ENCODE data around the gene KCTD16. TPM values are rescaled to one million over a fixed set of nuclear protein-coding genes. Genes with fewer than 3 reads are reported as not detected.

The KCTD16 gene
- total and polyA plus RNA-seq, 2 donors (not counting 1 experiment from before 2014, with no cell fraction given), result not detected

- intact Hi-C loops (cut with micrococcal nuclease), result no loop called here
- no peak overlapping the region for H3K27ac ChIP-seq (ENCODE audit: low read length in 2 of 2)
- H3K36me3 ChIP-seq (replicated peaks in 1 of 2; ENCODE audit: control extremely low read depth in 1 of 2, control insufficient read depth in 1 of 2, extremely low read depth in 1 of 2, insufficient read depth in 2 of 2, low read length in 1 of 2), result no peaks in the 10 kb centered on the region
- Mint-ChIP-seq H3K27me3 (no peaks in the 10 kb centered on the region), H3K27ac (no peak overlapping the region), H3K4me3 (no peak overlapping the region), H3K4me1 (no peaks in the 10 kb centered on the region), H3K9me3 (ENCODE audit: insufficient read depth) (no peaks in the 10 kb centered on the region)
- TF ChIP-seq EZH2 (IDR thresholded peaks at IDR 0.05; ENCODE audit: borderline replicate concordance, insufficient read depth, low read depth, low read length, poor library complexity, severe bottlenecking) (no peak), CTCF (IDR thresholded peaks at IDR 0.05) (no peak)
- no peaks in the 10 kb centered on the region for H3K27me3 ChIP-seq (replicated peaks in 1 of 4; ENCODE audit: control extremely low read depth in 1 of 4, control insufficient read depth in 3 of 4, insufficient read depth in 4 of 4, low read length in 3 of 4)
- no peak overlapping the region for H2AFZ ChIP-seq (ENCODE audit: insufficient read depth, low read depth, low read length, poor library complexity, severe bottlenecking)
- H3K9ac ChIP-seq (ENCODE audit: low read length), result no peak overlapping the region
- POLR2A ChIA-PET, result no interaction called here
- no peak overlapping the region for H3K4me2 ChIP-seq (replicated peaks; ENCODE audit: low read depth, low read length, poor library complexity, severe bottlenecking)
- H3K4me3 ChIP-seq (ENCODE audit: control extremely low read depth in 1 of 5, extremely low read depth in 1 of 5, insufficient read depth in 1 of 5, low read depth in 2 of 5, low read length in 4 of 5), result no peak overlapping the region
- ATAC-seq (ENCODE audit: low read depth) (no peak), DNase-seq (no peak)
- no CpG with 5 or more reads among the region's 2 CpGs for WGBS (ENCODE audit: insufficient coverage)
- no peaks in the 10 kb centered on the region for H3K79me2 ChIP-seq (ENCODE audit: control insufficient read depth, insufficient read depth, low read length)
- H3K9me3 ChIP-seq (ENCODE audit: control extremely low read depth in 1 of 3, control insufficient read depth in 2 of 3, insufficient read depth in 1 of 3, low read length in 2 of 3), result no peaks in the 10 kb centered on the region
- H4K20me1 ChIP-seq (ENCODE audit: control insufficient read depth, insufficient read depth, low read length, poor library complexity, severe bottlenecking), result no peaks in the 10 kb centered on the region
- H3K4me1 ChIP-seq (ENCODE audit: control insufficient read depth in 2 of 2, insufficient read depth in 2 of 2, low read length in 2 of 2), result no peaks in the 10 kb centered on the region
- CTCF ChIA-PET, result interaction anchor here (0.7 kb wide), 1 partner anchor 456 kb away, joined by 3 read pairs; no protein-coding TSS in a partner anchor
Observed at GRCh38 chr5:144284036-144284435, 113.4 kb downstream of the KCTD16 start.

- Mint-ChIP-seq H3K27me3 (no peaks in the 10 kb centered on the region), H3K4me1 (no peaks in the 10 kb centered on the region), H3K4me3 (no peak overlapping the region), H3K9me3 (ENCODE audit: insufficient read depth) (no peaks in the 10 kb centered on the region), H3K27ac (no peak overlapping the region)
- Histone ChIP-seq H4K20me1 (ENCODE audit: control insufficient read depth, insufficient read depth, low read length, poor library complexity, severe bottlenecking) (no peaks in the 10 kb centered on the region), H3K4me2 (replicated peaks; ENCODE audit: low read depth, low read length, poor library complexity, severe bottlenecking) (no peak overlapping the region), H3K9ac (ENCODE audit: low read length) (no peak overlapping the region), H3K36me3 (replicated peaks in 1 of 2; ENCODE audit: control extremely low read depth in 1 of 2, control insufficient read depth in 1 of 2, extremely low read depth in 1 of 2, insufficient read depth in 2 of 2, low read length in 1 of 2) (no peaks in the 10 kb centered on the region), H3K4me3 (ENCODE audit: control extremely low read depth in 1 of 5, extremely low read depth in 1 of 5, insufficient read depth in 1 of 5, low read depth in 2 of 5, low read length in 4 of 5) (no peak overlapping the region), H3K27ac (ENCODE audit: low read length in 2 of 2) (no peak overlapping the region), H3K4me1 (ENCODE audit: control insufficient read depth in 2 of 2, insufficient read depth in 2 of 2, low read length in 2 of 2) (no peaks in the 10 kb centered on the region), H3K9me3 (ENCODE audit: control extremely low read depth in 1 of 3, control insufficient read depth in 2 of 3, insufficient read depth in 1 of 3, low read length in 2 of 3) (no peaks in the 10 kb centered on the region), H3K79me2 (ENCODE audit: control insufficient read depth, insufficient read depth, low read length) (no peaks in the 10 kb centered on the region), H3K27me3 (replicated peaks in 1 of 4; ENCODE audit: control extremely low read depth in 1 of 4, control insufficient read depth in 3 of 4, insufficient read depth in 4 of 4, low read length in 3 of 4) (no peaks in the 10 kb centered on the region), H2AFZ (ENCODE audit: insufficient read depth, low read depth, low read length, poor library complexity, severe bottlenecking) (no peak overlapping the region)
- TF ChIP-seq EZH2 (IDR thresholded peaks at IDR 0.05; ENCODE audit: borderline replicate concordance, insufficient read depth, low read depth, low read length, poor library complexity, severe bottlenecking) (no peak), CTCF (IDR thresholded peaks at IDR 0.05) (no peak)
- no peak for DNase-seq
- CTCF ChIA-PET, result no interaction called here
- POLR2A ChIA-PET, result no interaction called here
- no peak for ATAC-seq (ENCODE audit: low read depth)
- WGBS (ENCODE audit: insufficient coverage), result no CpG with 5 or more reads among the region's 2 CpGs
- intact Hi-C loops (cut with micrococcal nuclease), result no loop called here
Observed at GRCh38 chr5:144284931-144285502, 114.3 kb downstream of the KCTD16 start.
